NCI-H69 (cell line): ENCODE measurements around the gene PM20D1.
"Not testable (repeated sequence)": the region's sequence is repeated elsewhere in the genome, so short reads cannot be mapped to it uniquely, and the experiment has no call there.

Experiments
- DNase-seq: peaks from one replicate; lab custom pipeline; 2025; lab: John Stamatoyannopoulos, UW

PM20D1 gene

DNA sequence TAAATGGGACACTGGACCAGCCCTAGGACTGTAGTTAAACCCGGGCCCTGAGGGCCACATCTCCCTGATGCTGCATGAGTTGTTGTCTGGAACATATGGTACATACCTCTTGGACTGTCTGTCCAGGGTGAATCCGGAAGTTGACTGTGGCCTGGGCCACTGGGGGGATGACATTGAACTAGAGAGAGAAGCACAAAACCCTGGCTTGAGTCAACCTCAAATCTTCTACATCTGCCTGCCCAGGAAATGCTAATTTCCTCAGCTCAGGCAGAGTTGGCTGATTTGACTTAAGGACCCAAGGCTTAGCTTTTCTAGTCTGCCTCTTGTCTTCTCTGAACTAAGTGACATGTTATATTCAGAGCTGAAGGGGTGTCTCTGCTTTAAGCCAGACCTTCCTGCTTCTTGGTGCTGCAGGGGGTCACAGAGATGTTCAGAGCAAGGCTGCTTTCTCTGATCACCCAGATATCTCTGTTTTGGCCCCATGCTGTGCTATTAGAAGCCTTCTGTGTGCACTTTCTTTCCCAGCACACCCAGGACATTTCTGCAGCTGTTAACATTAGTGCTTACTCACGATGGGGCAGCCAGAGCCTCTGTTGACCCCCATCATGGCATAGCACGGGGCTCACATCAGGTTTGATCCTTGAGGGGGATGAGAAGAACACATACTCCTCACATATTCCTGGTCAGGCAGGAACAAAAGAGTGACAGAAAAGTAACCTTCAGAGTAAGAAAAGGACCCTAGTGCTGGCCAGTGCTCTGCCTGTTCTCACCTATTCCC lies 9.6 kb downstream of the PM20D1 start:
- DNase-seq, result no peak

DNA sequence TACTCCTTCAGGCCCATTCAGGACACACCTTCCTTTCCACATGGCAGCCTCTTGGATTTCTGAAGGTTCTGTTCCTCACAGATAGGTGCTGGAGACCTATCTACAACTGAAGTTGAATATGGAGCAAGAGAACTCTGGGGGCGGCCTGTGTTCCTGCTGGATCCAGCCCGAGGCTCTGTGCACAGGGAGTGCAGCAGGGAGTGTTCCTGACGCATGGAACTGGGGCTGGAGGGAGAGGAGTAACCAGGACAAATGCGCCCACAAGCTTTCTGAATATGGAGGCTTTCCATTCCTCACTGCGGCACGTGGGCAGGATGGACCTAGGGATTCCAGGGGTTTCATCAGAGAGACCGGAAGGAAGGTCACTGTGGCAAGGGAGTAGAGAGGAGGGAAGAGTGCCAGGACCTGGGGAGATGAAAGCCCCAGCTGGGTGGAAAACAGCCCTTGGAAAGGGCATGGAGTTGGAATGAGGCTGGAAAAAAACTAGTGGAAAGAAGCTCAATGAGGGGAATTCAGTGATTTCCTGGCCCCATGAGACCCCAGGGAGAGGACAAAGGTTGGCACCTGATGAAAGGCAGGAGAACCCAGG lies 12.5 kb downstream of the PM20D1 start:
- no peak for DNase-seq

- DNase-seq, result no peak
Observed at GRCh38 chr1:205834751-205835150, 15.2 kb downstream of the PM20D1 start.

DNA sequence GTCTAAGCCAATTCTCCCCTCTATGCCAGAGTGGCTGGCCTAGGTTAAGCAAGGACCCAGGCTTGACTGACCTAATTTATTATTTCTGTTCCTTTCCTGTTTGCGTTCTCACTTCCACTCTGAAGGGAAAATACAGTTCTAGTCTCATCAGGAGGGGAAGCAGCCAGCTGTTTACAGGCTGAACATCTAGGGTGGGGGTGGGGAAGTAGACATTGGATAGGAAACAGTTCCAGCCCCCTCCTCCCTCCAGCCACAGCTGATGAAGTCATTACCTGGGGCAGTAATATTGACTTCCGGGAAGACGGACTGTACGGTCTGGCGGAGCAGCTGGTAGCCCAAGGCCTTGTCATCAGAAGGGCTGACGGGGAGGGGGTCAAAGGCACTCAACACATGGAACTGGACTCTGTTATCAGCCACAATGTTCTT lies 17.6 kb downstream of the PM20D1 start:
- peak; percentile 81 for DNase-seq

DNA sequence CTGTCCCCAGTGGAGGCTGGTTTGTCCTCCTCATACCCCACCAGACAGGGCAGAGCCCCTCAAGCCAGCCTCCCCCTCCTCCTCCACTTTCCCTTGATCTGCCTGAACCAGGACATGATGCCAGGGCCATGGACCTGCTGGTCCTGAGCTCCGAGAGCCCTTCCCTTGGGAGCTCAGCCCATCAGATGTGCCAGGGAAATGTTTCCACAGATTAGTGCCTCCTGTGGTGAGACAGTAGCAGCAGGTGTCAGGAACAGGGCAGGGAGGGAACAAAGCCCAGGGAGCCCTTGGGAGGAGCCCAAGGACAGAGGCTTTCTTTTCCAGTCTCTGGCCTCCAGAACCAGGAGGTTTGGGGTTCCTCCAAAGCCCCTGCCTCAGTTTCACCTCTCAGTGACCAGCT lies 22.3 kb downstream of the PM20D1 start:
- DNase-seq, result peak; percentile 66

DNA sequence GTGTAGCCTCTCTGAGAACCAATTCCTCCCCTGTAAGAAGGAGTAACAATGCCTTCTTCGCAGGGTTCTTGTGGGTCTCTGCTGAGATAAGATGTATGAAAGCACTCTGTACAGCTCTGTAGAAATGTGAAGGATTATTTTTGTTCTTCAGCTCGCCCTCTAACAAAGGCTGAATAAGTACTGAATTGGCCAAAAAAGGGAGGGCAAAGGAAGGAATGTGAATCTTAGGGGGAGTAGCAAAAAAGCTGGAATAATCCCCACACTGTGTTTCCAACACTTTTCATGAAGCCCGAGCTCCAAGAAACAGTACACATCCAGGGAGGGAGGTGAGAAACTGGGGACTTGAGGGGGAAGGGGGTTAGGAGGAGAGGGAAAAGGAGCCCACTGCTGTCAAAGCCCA lies 22.9 kb downstream of the PM20D1 start:
- DNase-seq, result no peak

GRCh38 chr1:205826016-205826806 lies 23.7 kb downstream of the PM20D1 start:
- no peak for DNase-seq

DNA sequence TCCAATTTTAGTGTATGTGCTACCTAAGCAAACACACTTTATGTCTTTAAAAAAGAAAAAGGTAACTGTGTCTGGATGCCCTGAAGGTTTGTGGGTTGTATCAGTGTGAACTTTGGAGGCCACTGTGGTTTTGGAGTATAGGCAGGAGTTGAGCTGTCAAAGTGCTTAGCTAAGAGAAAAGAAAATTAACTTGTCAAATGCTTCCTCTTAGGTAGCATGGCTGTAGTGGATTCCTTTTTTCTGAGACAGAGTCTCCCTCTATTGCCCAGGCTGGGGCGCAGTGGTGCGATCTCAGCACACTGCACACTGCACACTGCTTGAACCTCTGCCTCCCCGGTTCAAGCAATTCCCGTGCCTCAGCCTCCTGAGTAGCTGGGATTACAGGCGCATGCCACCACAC lies 25.8 kb downstream of the PM20D1 start:
- DNase-seq, result no peak

- DNase-seq, result not testable (repeated sequence)
Observed at GRCh38 chr1:205823260-205823659, 26.7 kb downstream of the PM20D1 start.

GRCh38 chr1:205822397-205822796 lies 27.5 kb downstream of the PM20D1 start:
- DNase-seq, result no peak

DNA sequence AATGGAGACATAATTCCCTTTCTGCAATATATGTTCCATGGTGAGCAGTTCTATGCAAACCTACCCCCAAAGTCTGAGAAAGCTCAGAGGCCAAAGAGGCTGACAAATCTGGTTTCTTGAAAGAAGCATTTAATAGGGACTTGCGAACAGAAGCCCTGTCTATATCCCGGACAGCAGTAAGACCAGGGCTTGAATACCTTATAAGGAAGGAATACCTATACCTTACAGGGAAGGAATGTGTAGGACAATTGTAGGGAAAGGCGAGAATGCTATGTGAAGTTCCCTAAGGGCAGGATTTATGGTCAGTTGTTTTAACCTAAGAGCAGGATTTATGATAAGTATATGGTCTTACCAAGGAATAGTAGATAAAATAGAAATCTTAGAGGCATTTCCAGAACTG lies 31.9 kb downstream of the PM20D1 start:
- no peak for DNase-seq

GRCh38 chr1:205817364-205817763 lies 32.6 kb downstream of the PM20D1 start:
- no peak for DNase-seq

GRCh38 chr1:205813755-205814058 lies 36.2 kb downstream of the PM20D1 start:
- DNase-seq, result no peak

DNA sequence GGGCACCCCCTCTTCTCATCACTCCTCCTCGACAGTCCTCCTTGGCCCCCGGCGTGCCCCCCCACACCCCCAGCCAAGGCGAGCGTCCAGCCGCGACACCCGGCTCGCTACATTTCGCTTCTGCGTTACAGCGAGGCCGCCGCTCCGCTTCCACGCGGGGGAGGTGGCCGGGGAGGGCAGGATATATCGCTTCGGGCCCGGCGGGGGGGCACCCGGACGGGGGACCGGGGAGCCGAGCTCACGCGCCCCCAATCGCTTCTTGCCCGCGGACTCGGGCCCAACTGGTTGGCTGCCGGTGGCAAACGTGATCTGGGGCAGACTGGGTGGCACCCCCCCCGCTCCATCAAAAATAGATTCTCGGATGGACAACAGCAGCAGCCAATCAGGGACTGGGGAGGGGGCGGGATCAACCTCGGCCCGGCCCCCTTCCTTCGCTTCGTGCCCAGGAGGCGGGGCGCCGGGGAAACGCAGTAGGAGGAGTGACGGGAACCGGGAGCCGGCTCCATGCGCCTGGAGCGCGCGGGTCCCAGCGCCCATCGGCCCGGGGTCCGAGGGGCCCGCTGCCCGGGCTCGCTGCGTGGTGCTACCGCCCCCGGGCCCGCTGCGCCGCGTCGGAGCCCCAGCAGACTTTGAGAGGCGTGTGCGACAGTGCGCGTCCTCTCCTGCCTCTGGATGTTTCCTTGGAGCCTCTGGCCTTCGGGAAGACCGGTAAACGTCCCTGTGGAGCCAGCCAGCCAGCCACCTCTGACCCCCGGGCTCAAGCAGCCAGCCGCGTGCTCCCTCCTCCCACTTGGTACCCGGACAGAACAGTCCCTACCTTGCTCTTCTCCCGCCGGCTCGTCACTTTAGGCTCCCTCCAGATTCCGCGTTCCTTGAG lies 36.8 kb downstream of the PM20D1 start, which contains the start of gene SLC41A1:
SLC41A1 (minus strand) TSS at position 321 of the 877 bp plus-strand sequence. CDS start 2,757 bp downstream, outside the sequence.
- peak; percentile 96 for DNase-seq

- peak; percentile 62 for DNase-seq
Observed at GRCh38 chr1:205812271-205812877, 37.6 kb downstream of the PM20D1 start.

- no peak for DNase-seq
Observed at GRCh38 chr1:205811660-205812059, 38.3 kb downstream of the PM20D1 start.

DNA sequence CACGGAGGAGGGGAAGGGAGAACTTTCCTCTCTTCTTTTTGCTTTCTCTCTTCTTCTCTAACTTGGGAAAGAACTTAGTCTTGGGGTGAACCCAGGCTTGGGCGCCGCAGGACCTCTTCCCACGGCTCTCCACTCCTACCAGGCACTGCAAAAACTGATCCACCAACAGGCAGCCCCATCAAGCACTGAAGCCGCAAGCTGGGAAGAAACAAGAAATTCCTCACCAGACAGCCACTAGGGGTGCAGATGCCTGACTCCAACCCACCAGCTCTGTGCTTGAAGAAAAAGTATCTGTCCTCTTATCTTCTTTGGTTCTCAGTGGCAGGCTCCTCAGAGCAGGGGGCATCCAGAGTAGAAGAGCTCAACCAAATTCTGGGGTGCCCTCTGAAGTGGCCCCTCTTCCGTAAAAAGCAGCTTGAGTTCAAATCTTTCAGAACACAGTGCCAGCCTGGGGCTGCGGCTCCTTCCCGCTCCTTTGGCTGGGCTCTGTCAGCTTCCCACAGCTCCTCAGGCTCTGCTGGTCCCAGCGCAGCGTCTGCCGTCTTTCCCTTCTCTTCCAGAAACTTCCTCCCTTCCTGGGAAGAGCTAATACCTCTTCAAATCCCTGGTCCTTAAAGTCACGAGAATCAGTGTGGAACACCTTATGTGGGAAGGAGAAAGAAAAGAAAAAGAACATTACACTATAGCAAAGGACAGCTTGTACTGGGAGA lies 39.3 kb downstream of the PM20D1 start:
- DNase-seq, result no peak

DNA sequence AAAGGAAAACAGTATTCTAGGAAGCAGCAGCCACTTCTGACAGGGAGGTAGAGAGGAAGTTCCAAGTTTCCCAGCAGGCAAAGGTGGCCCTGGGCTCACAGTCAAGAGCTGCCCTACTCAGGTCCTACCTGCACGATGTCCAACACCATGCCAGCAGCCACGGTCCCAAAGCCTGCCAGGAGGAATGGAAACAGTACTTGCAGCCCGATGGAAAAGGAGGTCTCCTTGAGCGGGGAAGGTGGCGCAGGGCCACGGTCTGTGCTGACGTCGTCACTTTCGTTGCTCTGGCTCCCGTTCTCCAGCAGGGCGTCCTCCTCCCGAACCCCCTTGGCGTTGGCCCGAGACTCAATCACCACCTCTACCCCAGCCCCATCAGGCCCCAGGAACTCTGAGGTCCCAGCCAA lies 40.0 kb downstream of the PM20D1 start:
- no peak for DNase-seq

GRCh38 chr1:205809469-205809868 lies 40.5 kb downstream of the PM20D1 start:
- DNase-seq, result no peak

DNA sequence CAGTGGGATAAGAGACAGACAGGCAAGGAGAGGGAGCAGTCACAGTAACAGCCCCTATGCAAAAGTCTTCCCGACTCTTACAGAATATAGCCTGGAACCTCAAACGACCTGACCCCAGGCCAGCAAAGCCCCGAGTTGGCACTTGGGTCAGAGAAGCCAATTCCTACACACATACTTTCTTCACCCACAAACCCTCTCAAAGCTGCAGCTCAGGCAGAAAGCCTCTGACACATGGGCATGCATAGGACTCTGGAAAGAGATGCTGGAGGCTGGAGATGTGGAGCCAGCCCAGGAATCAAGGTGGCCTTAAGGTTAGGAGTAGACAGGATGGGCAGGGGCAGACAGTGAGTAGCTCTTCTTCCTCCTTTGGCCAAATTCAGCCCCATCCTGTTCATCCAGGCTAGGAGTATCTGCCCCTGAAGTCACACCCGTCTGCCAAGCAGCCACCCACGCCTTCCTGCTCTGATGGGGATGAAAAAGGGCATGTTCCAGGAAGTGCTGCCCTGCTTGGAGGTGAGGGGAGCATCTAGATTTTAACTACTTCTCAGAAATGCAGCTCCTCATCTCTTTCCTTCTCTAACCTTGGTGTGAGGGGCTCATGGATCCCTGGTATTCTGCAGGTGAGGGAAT lies 44.7 kb downstream of the PM20D1 start:
- DNase-seq, result no peak
